GM19023 (cell line): ENCODE data around the gene TBC1D20.

Experiments used
- ATAC-seq: cut with Tn5 transposase; IDR thresholded peaks from one replicate; pipeline ENCODE4 v1.9.1; 2021; ENCODE audit warnings: mild to moderate bottlenecking, moderate library complexity; ENCODE audit not compliant: unreplicated experiment

Gene TBC1D20

DNA sequence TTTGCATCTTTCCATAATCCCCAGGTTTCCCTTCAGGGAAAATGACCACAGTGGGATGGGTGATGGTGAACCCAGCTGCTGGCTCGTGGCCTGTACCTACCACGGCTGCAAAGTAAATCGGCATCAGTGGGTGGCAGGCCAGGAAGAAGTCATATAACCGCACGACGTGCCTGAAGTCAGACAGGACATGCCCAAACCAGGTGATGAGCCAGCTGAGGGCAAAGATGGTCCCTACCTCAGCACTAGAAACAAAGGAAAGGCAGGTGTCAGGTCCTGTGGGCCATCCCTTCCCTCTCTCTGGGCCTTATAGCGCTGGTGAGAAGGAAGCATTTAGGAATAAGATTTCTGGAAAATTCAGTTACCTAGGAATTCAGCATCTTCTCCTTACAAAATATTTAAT is 22.2 kb downstream of the TBC1D20 start:
- ATAC-seq = no peak

- ATAC-seq = no peak
These were observed 23.5 kb downstream of the TBC1D20 start for GRCh38 chr20:438571-439469.

GRCh38 chr20:437787-438486 is 24.4 kb downstream of the TBC1D20 start:
- ATAC-seq = no peak

- ATAC-seq = no peak
These were observed 25.9 kb downstream of the TBC1D20 start for GRCh38 chr20:436476-436875.

- ATAC-seq = no peak
These were observed 26.8 kb downstream of the TBC1D20 start for GRCh38 chr20:435558-435957.

- ATAC-seq = no peak
These were observed 27.5 kb downstream of the TBC1D20 start for GRCh38 chr20:434661-435419.

DNA sequence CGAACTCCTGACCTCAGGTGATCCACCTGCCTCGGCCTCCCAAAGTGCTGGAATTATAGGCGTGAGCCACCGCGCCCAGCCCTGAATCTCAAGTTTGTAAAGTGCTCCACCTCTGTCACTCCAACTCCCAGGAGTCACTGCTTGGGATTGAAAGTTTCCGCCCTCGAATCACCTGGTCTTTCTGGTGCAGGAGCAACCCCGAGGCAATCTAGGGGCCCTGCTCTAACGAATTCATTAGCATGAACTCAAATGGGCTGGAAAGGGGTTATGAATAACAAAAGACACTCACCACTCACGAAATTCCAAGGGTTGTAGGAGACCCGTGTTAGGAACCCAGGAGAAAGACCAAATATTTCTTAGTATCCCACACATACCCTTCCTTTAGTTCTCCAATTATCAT is 28.1 kb downstream of the TBC1D20 start:
- no peak for ATAC-seq

DNA sequence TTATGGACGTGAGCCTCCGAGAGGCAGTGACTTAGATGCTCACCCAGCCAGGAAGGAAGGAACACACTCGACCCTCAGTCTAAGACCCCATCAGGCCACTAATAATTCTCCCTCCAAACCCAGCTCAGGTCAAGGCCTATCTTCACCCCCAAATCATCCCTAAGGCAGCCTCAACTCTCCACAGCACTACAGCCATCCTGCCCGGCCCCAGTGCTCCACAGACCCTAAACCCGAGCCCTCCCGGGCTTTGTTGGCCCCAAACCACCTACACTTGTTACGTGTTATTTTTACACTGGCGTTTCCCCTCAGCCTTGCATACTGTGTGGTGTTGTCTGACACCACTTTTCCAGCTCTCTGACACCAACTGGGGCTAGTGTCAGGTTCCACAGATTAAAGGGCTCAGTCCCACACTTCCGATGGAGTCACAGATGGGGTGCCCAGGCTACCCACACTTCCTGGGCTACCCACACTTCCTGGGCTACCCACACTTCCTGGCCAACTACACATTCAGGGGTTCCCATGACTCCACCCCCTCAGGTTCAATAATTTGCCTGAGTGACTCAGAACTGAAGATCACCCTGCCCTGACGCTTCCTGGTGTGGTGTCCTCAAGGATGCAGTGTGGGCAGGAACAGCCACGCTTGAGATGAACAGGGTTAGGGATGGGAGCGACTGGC is 28.9 kb downstream of the TBC1D20 start:
- ATAC-seq = peak; percentile 80

GRCh38 chr20:432677-433299 is 29.5 kb downstream of the TBC1D20 start:
- no peak for ATAC-seq

GRCh38 chr20:432208-432607 is 30.1 kb downstream of the TBC1D20 start:
- ATAC-seq = no peak

GRCh38 chr20:431012-431904 is 31.1 kb downstream of the TBC1D20 start:
- ATAC-seq = no peak

- no peak for ATAC-seq
These were observed 32.0 kb downstream of the TBC1D20 start for GRCh38 chr20:430091-430999.

DNA sequence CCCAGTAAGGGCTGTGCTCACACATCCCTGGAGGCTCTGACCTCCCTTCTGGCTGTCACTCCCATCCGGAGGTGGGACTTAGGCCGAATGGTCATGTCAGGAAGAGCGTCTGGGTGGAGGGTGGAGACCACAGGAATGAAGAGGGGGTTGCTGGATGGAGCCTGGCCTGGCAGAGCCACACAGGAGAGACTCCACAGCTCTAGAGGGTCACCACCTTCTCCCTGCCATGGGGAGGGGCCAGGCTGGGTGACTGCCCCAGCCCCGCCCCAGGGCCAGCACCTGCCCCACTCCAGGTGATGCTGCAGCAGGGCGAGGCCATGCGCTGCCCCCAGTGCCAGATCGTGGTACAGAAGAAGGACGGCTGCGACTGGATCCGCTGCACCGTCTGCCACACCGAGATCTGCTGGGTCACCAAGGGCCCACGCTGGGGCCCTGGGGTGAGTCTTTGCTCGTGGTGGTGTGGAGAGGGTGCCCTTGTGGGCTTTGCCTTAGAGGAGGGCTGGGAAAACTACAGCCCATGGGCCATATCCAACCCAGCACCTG is 33.6 kb downstream of the TBC1D20 start:
- no peak for ATAC-seq

GRCh38 chr20:427849-428657 is 34.3 kb downstream of the TBC1D20 start:
- ATAC-seq = no peak

- no peak for ATAC-seq
These were observed 34.9 kb downstream of the TBC1D20 start for GRCh38 chr20:427401-427800.

DNA sequence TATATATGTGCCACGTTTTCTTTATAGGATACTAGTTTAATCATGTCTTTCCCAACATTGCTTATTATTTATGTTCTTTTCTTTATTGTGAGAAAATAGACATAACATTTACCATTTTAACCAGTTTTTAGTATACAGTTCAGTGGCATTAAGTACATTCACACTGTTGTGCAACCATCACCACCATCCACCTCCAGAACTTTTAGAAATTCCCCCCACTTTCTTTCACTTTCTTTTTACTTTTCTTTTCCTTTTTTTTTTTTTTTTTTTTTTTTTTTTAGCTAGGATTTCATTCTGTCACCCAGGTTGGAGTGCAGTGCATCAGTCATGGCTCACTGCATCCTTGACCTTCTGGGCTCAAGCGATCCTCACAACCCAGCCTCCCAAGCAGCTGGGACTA is 35.8 kb downstream of the TBC1D20 start:
- ATAC-seq = no peak

DNA sequence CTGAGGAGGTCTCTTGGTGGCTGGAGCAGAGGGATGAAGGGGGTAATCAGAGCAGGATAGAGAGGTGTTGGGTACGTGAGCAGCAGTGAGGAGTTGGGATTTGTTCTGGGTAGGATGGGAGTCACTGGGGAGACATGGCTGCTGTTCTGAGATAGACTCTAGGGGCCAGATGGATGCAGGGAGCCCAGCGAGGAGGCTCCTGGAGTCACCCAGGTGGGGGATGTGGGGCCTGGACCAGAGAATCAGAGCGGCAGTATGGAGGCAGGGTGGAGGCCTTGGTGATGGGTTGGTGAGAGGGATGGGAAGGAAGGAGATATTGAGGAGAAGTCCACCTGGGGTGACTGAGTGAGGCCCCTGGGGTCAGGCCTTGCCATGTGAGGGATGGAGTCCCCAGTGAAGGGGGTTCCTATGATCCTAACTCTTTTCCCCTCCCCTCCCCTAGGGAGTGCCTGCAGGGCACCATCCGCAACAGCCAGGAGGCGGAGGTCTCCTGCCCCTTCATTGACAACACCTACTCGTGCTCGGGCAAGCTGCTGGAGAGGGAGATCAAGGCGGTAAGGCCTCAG is 40.6 kb downstream of the TBC1D20 start:
- no peak for ATAC-seq
